GM18517 (cell line): Measurements from ENCODE around the gene SCAF1.
A peak's percentile ranks its signal among the peaks of the same experiment; 100 is the strongest.

Experiments used
- ATAC-seq: cut with Tn5 transposase; IDR thresholded peaks from one replicate; pipeline ENCODE4 v1.9.1; 2021; ENCODE audit warnings: mild to moderate bottlenecking, moderate library complexity; ENCODE audit not compliant: unreplicated experiment

SCAF1 gene

GRCh38 chr19:49664171-49665035, 22.4 kb downstream of the SCAF1 start:
- no peak for ATAC-seq

GRCh38 chr19:49665036-49665350, 23.0 kb downstream of the SCAF1 start:
- no peak for ATAC-seq

DNA sequence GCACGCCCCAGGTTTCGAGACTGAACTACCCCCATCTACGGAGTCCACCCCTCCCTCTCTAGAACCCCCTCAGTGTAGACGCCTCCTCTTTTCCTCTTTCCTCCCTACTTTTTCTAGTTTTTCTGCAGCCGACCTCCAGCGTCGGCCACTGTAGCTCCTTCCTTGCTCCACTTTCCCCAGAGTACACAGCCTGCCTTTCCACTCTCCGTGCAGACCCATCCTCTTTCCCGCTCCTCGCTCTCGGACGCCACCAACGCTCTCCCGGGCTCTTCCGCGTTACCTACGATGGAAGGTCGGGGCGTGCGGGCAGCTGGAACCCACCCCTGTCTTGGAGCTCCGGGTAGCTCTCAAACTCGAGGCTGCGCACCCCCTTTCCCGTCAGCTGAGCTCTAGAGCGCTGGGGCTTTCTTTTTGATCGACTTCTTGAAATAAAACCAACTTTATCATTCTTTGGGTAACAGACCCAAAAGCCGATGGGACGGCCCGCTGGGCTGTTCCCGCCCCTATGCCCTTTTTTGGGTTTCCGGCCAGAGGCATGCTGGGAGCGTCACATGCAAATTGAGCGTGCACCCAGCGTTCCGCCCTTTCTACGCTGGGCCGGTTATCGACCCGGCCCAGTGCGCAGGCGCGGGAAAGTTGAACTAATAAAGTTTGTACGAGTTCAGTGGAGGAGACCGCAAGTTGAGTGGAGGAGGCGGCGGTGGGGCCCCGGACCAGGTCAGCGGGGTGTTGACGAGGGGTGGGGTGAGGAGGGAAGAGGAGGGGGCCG, 23.5 kb downstream of the SCAF1 start, which contains the start of the genes BCL2L12 and IRF3:
Gene BCL2L12, plus strand, starts transcription at position 583 of the 769 bp plus-strand sequence. CDS start 760 bp downstream, outside the sequence.
Gene IRF3, minus strand, starts transcription at position 507 of the 769 bp plus-strand sequence. CDS start 1,019 bp downstream, outside the sequence.
- ATAC-seq, result peak; percentile 72

GRCh38 chr19:49666120-49666444, 24.1 kb downstream of the SCAF1 start:
- no peak for ATAC-seq

- ATAC-seq, result no peak
Measured at GRCh38 chr19:49667473-49667872, 25.5 kb downstream of the SCAF1 start.

DNA sequence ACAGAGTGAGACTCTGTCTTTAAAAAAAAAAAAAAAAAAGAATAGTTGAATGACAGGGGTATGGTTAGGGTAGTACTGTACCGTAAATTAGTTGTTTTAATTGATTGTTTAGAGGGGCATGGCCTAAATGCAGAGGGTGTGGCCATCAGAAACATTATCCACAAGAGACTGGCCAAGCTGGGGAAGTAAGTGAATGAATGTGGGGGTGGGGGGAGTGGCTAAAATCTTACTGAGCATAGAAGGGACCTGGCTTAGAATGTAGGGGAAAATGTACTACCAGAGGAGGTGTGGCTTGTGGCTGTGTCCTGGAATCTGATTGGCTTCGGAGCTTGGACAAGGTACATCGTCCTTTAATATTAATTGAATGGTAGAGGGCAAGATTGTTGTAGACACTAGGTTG, 27.5 kb downstream of the SCAF1 start:
- ATAC-seq, result no peak

DNA sequence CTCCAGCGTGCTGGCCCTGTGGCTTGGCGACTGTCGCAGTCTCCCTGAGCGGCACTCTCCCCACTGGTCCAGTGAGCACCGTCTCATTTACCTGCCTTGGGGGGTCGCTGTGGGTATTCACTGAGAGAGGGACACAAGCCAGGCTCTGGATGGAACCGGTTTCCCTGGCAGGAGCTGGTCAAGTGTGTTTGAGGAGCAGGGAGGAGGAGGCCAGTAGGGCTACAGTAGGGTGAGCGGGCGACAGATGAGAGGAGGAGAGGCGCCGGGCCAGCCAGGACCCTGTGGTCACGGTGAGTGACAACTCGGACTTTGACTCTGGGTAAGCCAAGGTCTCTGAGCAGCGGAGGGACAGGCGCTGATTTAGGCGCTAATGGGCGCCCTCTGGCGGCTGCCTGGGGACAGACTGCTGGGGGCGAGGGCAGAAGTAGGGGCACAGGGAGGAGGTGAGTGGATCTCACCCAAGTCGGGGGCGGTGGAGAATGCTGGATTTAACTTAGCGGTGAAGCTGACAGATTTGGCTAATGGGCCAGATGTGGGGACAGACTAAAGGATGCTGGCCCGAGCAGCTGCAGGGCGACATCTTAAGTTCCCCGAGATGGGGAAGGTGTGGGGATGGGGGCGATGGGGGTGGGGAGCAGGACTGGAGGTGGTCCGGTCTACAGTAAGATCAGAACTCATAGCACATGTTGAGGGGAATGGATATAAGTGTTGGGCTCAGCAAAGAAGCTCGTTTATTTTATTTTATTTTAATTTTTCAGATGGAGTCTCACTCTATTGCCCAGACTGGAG, 30.3 kb downstream of the SCAF1 start:
- ATAC-seq, result no peak

DNA sequence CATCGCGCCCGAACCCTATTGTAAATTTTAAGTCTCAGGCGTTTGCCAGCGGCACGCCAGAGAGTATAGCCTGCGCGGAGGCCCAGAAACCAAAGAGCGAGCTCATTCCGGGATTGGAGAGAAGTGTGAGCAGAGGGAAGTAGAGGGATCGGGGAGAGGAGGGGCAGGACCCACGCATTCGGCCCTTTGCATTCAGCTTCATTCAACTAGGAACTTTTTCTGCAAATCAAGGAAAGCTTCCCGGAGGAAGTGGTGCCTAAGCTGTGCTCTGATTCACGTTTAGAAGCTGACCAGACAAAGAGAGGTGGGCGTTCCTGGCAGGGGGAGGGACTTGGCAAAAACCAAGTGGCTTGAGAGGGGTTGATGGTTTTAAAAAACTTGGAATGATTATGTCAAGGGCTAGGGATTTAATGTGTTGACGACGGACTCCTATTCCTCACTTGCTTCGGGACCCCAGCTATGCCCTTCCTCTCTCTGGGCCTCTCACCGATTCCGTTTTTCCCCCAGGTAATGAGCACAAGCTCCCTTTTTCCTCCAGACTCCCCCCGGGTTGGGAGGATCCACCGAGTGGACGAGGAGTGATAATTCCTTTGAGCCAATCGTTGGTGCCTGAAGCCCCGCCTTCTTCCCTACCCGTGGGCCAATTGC, 34.3 kb downstream of the SCAF1 start:
- ATAC-seq, result peak; percentile 56

DNA sequence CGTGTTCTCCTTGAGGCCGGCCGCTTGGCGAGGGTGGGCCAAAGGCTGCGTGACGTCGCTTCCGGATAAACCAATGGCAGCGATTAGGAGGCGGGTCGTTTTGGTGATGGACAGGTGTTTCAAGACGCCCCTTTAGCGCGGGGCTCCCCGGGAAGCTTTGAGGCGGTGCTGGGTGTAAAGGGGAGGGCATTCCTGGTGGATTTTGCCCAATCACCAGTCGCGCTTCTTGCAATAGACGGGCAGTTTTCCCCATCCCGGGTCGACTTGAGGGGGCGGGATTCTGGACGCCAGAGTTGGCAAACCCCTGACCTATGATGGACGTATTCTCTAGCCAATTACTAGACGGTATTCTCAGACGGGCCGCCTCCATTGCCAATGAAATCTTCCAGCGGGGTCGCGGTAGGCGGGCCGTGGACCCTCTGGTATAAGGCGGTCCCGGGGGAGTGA, 34.8 kb downstream of the SCAF1 start:
- ATAC-seq, result peak; percentile 57

GRCh38 chr19:49677231-49677900, 35.4 kb downstream of the SCAF1 start, which contains the start of gene PRMT1:
Gene PRMT1, plus strand, starts transcription at chr19:49677271. Its CDS starts 10 bp downstream, at chr19:49677281.
- ATAC-seq, result peak; percentile 0

DNA sequence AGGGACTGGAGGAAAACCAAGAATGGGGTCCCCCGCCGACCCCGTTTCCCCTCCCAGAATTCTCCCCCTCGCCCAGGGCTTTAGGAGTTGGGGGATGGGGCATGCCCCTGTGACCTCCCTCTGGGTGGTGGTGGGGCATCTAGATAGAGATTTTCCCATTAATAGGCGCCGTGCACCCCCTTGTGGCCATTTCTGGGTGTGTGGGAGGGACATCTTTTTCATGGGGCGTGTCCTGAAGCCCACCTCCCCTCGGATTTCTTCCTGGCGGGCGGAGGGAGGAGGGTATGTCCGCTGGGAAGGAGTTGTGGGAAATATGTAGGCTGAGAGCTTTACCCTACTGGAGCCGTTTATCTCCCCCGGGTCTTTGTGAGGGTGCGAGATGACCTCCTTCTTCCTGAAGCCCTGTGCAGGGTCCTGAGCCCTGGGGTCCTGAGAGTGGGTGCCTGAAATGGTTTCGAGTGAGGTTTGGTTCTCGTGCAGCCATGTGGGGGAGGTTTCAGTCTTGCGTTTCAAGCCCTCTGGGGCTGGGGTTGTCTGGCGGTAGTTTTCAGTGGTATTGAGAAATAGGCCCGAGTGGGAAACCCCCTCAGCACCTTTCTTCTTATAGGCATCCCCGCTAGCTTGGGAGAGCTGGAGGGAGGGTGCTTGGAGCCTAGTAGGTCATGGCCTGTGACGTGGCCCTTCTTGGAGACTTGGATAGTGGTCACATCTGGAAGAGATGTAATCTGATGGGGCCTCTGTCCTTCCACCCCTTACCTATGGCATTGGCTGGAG, 36.1 kb downstream of the SCAF1 start:
- no peak for ATAC-seq

GRCh38 chr19:49678985-49679770, 37.2 kb downstream of the SCAF1 start:
- no peak for ATAC-seq

- ATAC-seq, result no peak
Measured at GRCh38 chr19:49679771-49680413, 37.9 kb downstream of the SCAF1 start.

DNA sequence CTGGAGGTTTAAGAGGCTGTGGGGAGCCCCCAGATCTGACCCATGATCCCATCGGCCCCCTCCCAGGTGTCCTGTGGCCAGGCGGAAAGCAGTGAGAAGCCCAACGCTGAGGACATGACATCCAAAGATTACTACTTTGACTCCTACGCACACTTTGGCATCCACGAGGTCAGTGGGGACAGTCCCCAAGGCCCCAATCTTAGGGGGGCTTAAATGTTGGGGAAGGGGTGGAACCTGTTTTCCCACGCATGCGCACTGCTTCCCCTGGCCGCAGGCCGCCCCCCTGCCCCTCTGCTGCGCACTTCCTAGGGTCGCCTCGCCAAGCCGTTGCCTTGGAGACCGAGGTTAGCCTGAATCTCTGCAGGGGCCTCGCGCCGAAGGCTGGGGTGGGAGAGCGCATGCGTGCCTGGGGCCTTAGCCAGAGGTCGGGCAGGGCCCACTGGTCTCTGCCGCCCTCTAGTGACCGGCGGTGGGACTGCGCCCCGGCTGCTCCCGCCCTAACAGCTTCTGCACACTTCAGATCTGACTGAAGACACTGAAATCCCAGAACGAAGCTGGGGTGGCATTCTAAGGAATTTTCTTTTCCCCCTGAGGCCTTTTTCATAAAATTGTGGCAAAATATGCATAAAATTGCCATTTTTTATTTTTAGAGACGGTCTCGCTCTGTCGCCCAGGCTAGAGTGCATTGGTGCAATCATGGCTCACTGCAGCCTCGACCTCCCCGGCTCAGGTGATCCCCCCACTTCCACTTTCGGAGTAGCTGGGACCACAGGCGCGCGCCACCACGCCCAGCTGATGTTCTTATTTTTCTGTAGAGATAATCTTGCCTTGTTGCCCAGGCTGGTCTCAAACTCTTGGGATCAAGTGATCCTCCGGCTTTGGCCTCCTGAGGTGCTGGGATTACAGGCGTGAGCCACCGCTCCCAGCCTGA, 38.7 kb downstream of the SCAF1 start:
- no peak for ATAC-seq

DNA sequence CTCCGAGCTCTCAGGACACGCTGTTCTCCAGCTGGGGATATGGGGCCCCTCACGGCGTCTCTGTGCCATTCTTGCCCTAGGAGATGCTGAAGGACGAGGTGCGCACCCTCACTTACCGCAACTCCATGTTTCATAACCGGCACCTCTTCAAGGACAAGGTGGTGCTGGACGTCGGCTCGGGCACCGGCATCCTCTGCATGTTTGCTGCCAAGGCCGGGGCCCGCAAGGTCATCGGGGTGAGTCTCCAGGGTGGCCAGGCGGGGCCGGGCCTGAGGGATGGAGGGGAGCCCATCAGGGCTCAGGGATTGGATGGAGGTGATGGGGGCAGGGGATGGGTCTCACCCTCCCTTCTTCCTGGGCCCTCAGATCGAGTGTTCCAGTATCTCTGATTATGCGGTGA, 39.8 kb downstream of the SCAF1 start:
- no peak for ATAC-seq

DNA sequence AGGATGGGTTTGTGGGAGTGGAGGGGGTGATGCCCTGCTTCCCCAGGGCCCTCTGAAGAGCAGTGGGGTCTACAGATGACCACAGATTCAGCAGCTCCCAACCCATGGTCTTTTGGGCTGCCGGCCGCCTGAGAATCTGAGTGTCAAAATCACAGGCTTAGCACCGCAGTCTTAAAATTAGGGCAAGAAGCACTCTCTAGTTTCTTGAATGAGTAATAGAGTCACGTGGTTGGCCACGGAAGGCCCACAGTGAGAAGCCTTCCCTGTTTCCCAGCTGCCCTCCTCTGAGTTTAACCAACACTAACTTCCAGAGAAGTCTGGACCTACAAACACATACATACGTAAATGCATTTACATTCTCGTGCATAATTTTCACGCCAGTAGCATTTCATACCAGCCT, 40.3 kb downstream of the SCAF1 start:
- no peak for ATAC-seq

GRCh38 chr19:49683814-49684250, 41.8 kb downstream of the SCAF1 start:
- ATAC-seq, result no peak
